HG03175 (cell line): ENCODE results near the gene SMTNL1.
"Not testable (repeated sequence)": the region's sequence is repeated elsewhere in the genome, so short reads cannot be mapped to it uniquely, and the experiment has no call there.

ENCODE experiments used
- ATAC-seq: cut with Tn5 transposase; IDR thresholded peaks from one replicate; pipeline ENCODE4 v1.9.1; 2021; ENCODE audit warnings: mild to moderate bottlenecking, moderate library complexity; ENCODE audit not compliant: unreplicated experiment

The SMTNL1 gene

GRCh38 chr11:57508341-57509170 lies 28.8 kb upstream of the SMTNL1 start:
- no peak for ATAC-seq

- ATAC-seq: no peak
Observed at GRCh38 chr11:57511741-57512430, 25.5 kb upstream of the SMTNL1 start.

GRCh38 chr11:57512646-57513451 lies 24.5 kb upstream of the SMTNL1 start:
- no peak for ATAC-seq

- no peak for ATAC-seq
Observed at GRCh38 chr11:57513452-57513795, 24.0 kb upstream of the SMTNL1 start.

- peak; percentile 35 for ATAC-seq
Observed at GRCh38 chr11:57513911-57514537, 23.4 kb upstream of the SMTNL1 start.

- ATAC-seq: peak; percentile 47
Observed at GRCh38 chr11:57514538-57515331, 22.7 kb upstream of the SMTNL1 start.

GRCh38 chr11:57515332-57516060 lies 21.9 kb upstream of the SMTNL1 start, which contains the start of gene SLC43A1:
Gene SLC43A1 (minus strand): TSS chr11:57515702. CDS start chr11:57514111, 1,591 bp downstream.
- peak; percentile 42 for ATAC-seq

GRCh38 chr11:57516061-57516443 lies 21.3 kb upstream of the SMTNL1 start:
- no peak for ATAC-seq

- no peak for ATAC-seq
Observed at GRCh38 chr11:57521116-57521515, 16.3 kb upstream of the SMTNL1 start.

GRCh38 chr11:57523419-57523818 lies 14.0 kb upstream of the SMTNL1 start:
- ATAC-seq: no peak

- no peak for ATAC-seq
Observed at GRCh38 chr11:57527056-57527631, 10.3 kb upstream of the SMTNL1 start.

- ATAC-seq: no peak
Observed at GRCh38 chr11:57529012-57529411, 8.4 kb upstream of the SMTNL1 start.

GRCh38 chr11:57530215-57530595 lies 7.2 kb upstream of the SMTNL1 start:
- peak; percentile 0 for ATAC-seq

GRCh38 chr11:57530596-57531507 lies 6.5 kb upstream of the SMTNL1 start, which contains the start of gene TIMM10:
Gene TIMM10 (minus strand): TSS chr11:57530754. CDS start chr11:57530189, 565 bp downstream.
- peak; percentile 98 for ATAC-seq

GRCh38 chr11:57534449-57534848 lies 2.9 kb upstream of the SMTNL1 start:
- ATAC-seq: not testable (repeated sequence)

- ATAC-seq: no peak
Observed at GRCh38 chr11:57539342-57539741, 1.9 kb downstream of the SMTNL1 start.

- ATAC-seq: no peak
Observed at GRCh38 chr11:57541169-57541568, 3.8 kb downstream of the SMTNL1 start.

GRCh38 chr11:57542582-57542981 lies 5.2 kb downstream of the SMTNL1 start:
- ATAC-seq: no peak
